Activated B cell treated with CpG ODN at 0.5 μM for 24 hours (primary cell): ENCODE measurements around the gene NDUFV2. TPM values are rescaled to one million over a fixed set of nuclear protein-coding genes. Genes with fewer than 3 reads are reported as not detected.

Experiments used
- ATAC-seq: fragments of 200-7000 bp; cut with Tn5 transposase; one replicate; pipeline ENCODE4 v1.10.0; 2021; ENCODE audit warnings: low read depth, mild to moderate bottlenecking, moderate library complexity
- CTCF ChIA-PET: fragments of 350-600 bp; sonication (Branson Sonifier 250); formaldehyde crosslinking; loops from one replicate; lab custom pipeline; 2021; ENCODE audit warnings: antibody characterized with exemption; lab: Charles Lee
- POLR2A ChIA-PET: fragments of 350-600 bp; sonication (Branson Sonifier 250); formaldehyde crosslinking; loops from one replicate; lab custom pipeline; 2021; ENCODE audit warnings: antibody characterized with exemption; lab: Charles Lee
- DNase-seq: peaks from one replicate; pipeline ENCODE4 v3.0.0; 2022
- H3K27ac Mint-ChIP-seq: one replicate; pipeline ENCODE4 v1.8.0; 2020; ENCODE audit warnings: mixed read lengths
- H3K27me3 Mint-ChIP-seq: one replicate; pipeline ENCODE4 v1.8.0; 2021; ENCODE audit warnings: mixed read lengths
- H3K36me3 Mint-ChIP-seq: one replicate; pipeline ENCODE4 v1.8.0; 2021; ENCODE audit warnings: low read depth, mixed read lengths
- H3K4me1 Mint-ChIP-seq: one replicate; pipeline ENCODE4 v1.8.0; 2021; ENCODE audit warnings: mixed read lengths
- H3K4me3 Mint-ChIP-seq: one replicate; pipeline ENCODE4 v1.8.0; 2020; ENCODE audit warnings: mild to moderate bottlenecking, mixed read lengths
- H3K9me3 Mint-ChIP-seq: one replicate; pipeline ENCODE4 v1.8.0; 2020; ENCODE audit warnings: mixed read lengths
- CTCF ChIP-seq: fragments of 200-600 bp; IDR thresholded peaks from one replicate; pipeline ENCODE4 v1.8.0; 2022; ENCODE audit warnings: antibody characterized with exemption, mild to moderate bottlenecking
- intact Hi-C: fragments of 100-400 bp; cut with micrococcal nuclease; formaldehyde crosslinking; loops from one replicate; pipeline ENCODE4 v1.15.1; 2024
- total RNA-seq: library from RNA; stranded (reverse); gene quantifications from 2 replicates; pipeline ENCODE4 v1.2.3, GENCODE V29; 2022

Gene NDUFV2
- total RNA-seq, 1 donor from 2014 or later: 168 TPM

- peaks cover 58% of the 10 kb centered on the region for H3K36me3 Mint-ChIP-seq
- POLR2A ChIA-PET: interaction anchor here (0.8 to 6.0 kb wide), 7 partner anchors 10 to 56 kb away, joined by 3 to 211 read pairs (median 7); partner anchors contain the start of gene ANKRD12
- DNase-seq: no peak
- H3K27me3 Mint-ChIP-seq: no peaks in the 10 kb centered on the region
- peaks cover 68% of the 10 kb centered on the region for H3K4me1 Mint-ChIP-seq
- H3K9me3 Mint-ChIP-seq: no peaks in the 10 kb centered on the region
- H3K27ac Mint-ChIP-seq: peak overlapping the region; percentile 92
- ATAC-seq: no peak
- intact Hi-C loops: loop anchor here (5.0 kb wide), 1 partner anchor 373 kb away; the partner anchor contains the start of gene RALBP1
- no peak for TF ChIP-seq CTCF
- peak overlapping the region; percentile 94 for H3K4me3 Mint-ChIP-seq
- CTCF ChIA-PET: interaction anchor here (0.7 to 3.2 kb wide), 7 partner anchors 11 to 411 kb away, joined by 3 to 19 read pairs (median 6); partner anchors contain the start of gene ANKRD12
Observed at GRCh38 chr18:9104244-9104901, 1.9 kb downstream of the NDUFV2 start.

GRCh38 chr18:9105420-9105819 lies 2.9 kb downstream of the NDUFV2 start:
- Mint-ChIP-seq H3K36me3 (peaks cover 64% of the 10 kb centered on the region), H3K27ac (peak overlapping the region; percentile 82), H3K9me3 (no peaks in the 10 kb centered on the region), H3K4me1 (peaks cover 78% of the 10 kb centered on the region), H3K27me3 (no peaks in the 10 kb centered on the region), H3K4me3 (peak overlapping the region; percentile 94)
- DNase-seq (no peak), ATAC-seq (no peak)
- POLR2A ChIA-PET: interaction anchor here (5.7 to 6.0 kb wide), 2 partner anchors 9 to 33 kb away, joined by 186 to 211 read pairs; partner anchors contain the start of gene ANKRD12
- intact Hi-C loops: no loop called here
- no peak for TF ChIP-seq CTCF
- CTCF ChIA-PET: interaction anchor here (1.1 to 1.7 kb wide), 2 partner anchors 32 to 34 kb away, joined by 4 read pairs; no protein-coding TSS in a partner anchor

GRCh38 chr18:9106094-9106493 lies 3.6 kb downstream of the NDUFV2 start:
- DNase-seq: no peak
- intact Hi-C loops: no loop called here
- Mint-ChIP-seq H3K36me3 (peaks cover 69% of the 10 kb centered on the region), H3K9me3 (no peaks in the 10 kb centered on the region), H3K4me3 (peak overlapping the region; percentile 94), H3K27me3 (no peaks in the 10 kb centered on the region), H3K4me1 (peaks cover 85% of the 10 kb centered on the region), H3K27ac (no peak overlapping the region)
- POLR2A ChIA-PET: interaction anchor here (0.6 to 6.0 kb wide), 3 partner anchors 9 to 141 kb away, joined by 3 to 211 read pairs (median 186); partner anchors contain the start of gene ANKRD12
- ATAC-seq: no peak
- TF ChIP-seq CTCF: no peak
- CTCF ChIA-PET: interaction anchor here (0.8 to 1.7 kb wide), 3 partner anchors 32 to 42 kb away, joined by 3 to 4 read pairs (median 4); no protein-coding TSS in a partner anchor

GRCh38 chr18:9106800-9107584 lies 4.5 kb downstream of the NDUFV2 start:
- Mint-ChIP-seq H3K9me3 (no peaks in the 10 kb centered on the region), H3K4me3 (peak overlapping the region; percentile 94), H3K4me1 (peaks cover 88% of the 10 kb centered on the region), H3K36me3 (peaks cover 67% of the 10 kb centered on the region), H3K27me3 (no peaks in the 10 kb centered on the region), H3K27ac (peak overlapping the region; percentile 63)
- TF ChIP-seq CTCF: no peak
- no peak for ATAC-seq
- intact Hi-C loops: no loop called here
- POLR2A ChIA-PET: interaction anchor here (0.5 to 6.0 kb wide), 6 partner anchors 8 to 692 kb away, joined by 3 to 211 read pairs (median 14); partner anchors contain the start of gene ANKRD12
- CTCF ChIA-PET: interaction anchor here (0.8 to 1.7 kb wide), 2 partner anchors 33 to 41 kb away, joined by 3 to 4 read pairs; no protein-coding TSS in a partner anchor
- no peak for DNase-seq
